GM12891 (cell line): ENCODE data around the gene TSHZ2.

Experiments
- DNase-seq: peaks from one replicate; pipeline ENCODE4 v3.0.0; 2011; ENCODE audit warnings: low spot score; ENCODE audit not compliant: insufficient read length
- FAIRE-seq: peaks from 2 replicates; lab custom pipeline; 2011; peaks lifted over from hg19 to GRCh38; lab: Jason Lieb, UNC
- PAX5 ChIP-seq: IDR thresholded peaks from 2 replicates; pipeline ENCODE4 v1.6.1; 2011; ENCODE audit warnings: low read length, moderate library complexity, mild to moderate bottlenecking; ENCODE audit not compliant: insufficient read depth, severe bottlenecking
- POLR2A ChIP-seq: IDR thresholded peaks from 2 replicates; pipeline ENCODE4 v1.6.1; 2011; ENCODE audit warnings: low read depth, low read length, control low read depth
- POLR2AphosphoS5 ChIP-seq: IDR thresholded peaks from 2 replicates; pipeline ENCODE4 v1.6.1; 2011; ENCODE audit warnings: low read depth, low read length, control low read depth
- POU2F2 ChIP-seq: IDR thresholded peaks from 2 replicates; pipeline ENCODE4 v1.6.1; 2011; ENCODE audit warnings: low read depth, mild to moderate bottlenecking, control low read depth, low read length, moderate library complexity
- SPI1 ChIP-seq: IDR thresholded peaks from 2 replicates; pipeline ENCODE4 v1.6.1; 2011; ENCODE audit warnings: low read depth, low read length, control low read depth
- TAF1 ChIP-seq: IDR thresholded peaks from 2 replicates; pipeline ENCODE4 v1.6.1; 2011; ENCODE audit warnings: low read depth, low read length, control low read depth

TSHZ2 gene

GRCh38 chr20:53201588-53201987 lies 229.4 kb downstream of the TSHZ2 start:
- TF ChIP-seq POU2F2 (no peak), POLR2A (no peak), PAX5 (no peak), SPI1 (no peak), TAF1 (no peak), POLR2AphosphoS5 (no peak)
- no peak for FAIRE-seq
- DNase-seq = no peak

GRCh38 chr20:53202777-53203176 lies 230.6 kb downstream of the TSHZ2 start:
- FAIRE-seq (no peak), DNase-seq (no peak)
- TF ChIP-seq SPI1 = no peak
- no peak for TF ChIP-seq POU2F2
- TF ChIP-seq POLR2AphosphoS5 = no peak
- no peak for TF ChIP-seq TAF1
- no peak for TF ChIP-seq POLR2A
- TF ChIP-seq PAX5 = no peak

- no peak for TF ChIP-seq POU2F2
- TF ChIP-seq POLR2AphosphoS5 = no peak
- no peak for TF ChIP-seq POLR2A
- no peak for TF ChIP-seq TAF1
- no peak for TF ChIP-seq SPI1
- TF ChIP-seq PAX5 = no peak
- no peak for FAIRE-seq
- DNase-seq = no peak
Observed at GRCh38 chr20:53205046-53205445, 232.9 kb downstream of the TSHZ2 start.

DNA sequence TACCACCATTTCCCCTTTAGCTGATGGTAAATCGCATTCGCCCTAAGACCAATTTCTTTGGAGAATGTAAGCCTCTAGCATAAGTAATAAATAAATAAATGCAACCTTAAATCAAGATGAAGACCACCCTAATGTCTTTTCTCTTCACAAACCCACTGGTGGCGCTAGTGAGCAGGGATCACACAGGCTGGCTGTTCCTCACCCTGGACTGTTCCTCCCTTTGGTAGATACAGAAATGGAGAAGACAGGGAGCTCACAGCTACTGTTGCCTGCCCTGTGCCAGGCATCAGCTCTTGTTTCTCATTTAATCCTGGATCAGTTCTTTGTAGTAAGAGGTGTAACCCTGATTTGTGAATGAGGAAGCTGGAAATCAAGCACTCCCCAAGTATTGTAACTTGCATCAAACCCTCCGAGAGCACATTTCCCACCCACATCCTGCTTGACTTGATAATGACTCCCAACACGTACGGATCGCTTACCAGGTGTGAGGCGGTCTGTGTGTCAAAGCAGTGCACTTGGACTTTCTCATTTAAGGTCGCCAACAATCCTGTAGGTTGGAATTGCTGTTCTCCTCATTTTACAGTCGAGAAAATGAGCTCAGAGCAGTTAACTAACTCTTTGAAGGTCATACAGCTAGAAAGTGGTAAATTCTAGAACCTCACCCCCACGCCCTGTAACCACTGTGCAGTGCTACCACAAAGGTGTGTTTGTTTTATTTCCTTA lies 236.1 kb downstream of the TSHZ2 start:
- FAIRE-seq (no peak), DNase-seq (no peak)
- TF ChIP-seq PAX5 = no peak
- TF ChIP-seq SPI1 = no peak
- TF ChIP-seq POLR2AphosphoS5 = no peak
- TF ChIP-seq POLR2A = no peak
- no peak for TF ChIP-seq TAF1

GRCh38 chr20:53210041-53210440 lies 237.9 kb downstream of the TSHZ2 start:
- DNase-seq (no peak), FAIRE-seq (no peak)
- TF ChIP-seq SPI1 (no peak), POU2F2 (no peak), POLR2AphosphoS5 (no peak), TAF1 (no peak), PAX5 (no peak), POLR2A (no peak)

DNA sequence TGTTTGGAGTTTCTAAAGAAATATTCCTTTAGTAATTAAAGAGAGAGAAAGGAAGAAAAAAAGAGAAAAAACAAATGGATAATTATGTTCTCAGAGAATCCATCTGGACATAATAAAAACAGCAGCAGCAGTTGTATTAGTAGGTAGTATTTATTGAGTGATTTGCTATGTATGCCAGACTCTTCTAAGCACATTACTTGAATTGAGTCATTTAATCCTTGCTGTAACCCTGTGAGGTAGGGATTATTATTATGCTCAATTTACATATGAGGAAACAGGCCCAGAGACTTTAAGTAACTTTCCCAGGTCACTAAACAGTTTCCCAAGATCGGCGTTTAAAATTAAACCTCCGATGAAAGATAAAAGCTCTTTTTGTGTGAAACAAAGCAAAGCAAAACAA lies 238.8 kb downstream of the TSHZ2 start:
- DNase-seq = no peak
- no peak for TF ChIP-seq POLR2AphosphoS5
- no peak for TF ChIP-seq TAF1
- TF ChIP-seq POU2F2 = no peak
- no peak for TF ChIP-seq SPI1
- no peak for TF ChIP-seq PAX5
- TF ChIP-seq POLR2A = no peak
- FAIRE-seq = no peak

GRCh38 chr20:53212018-53212417 lies 239.9 kb downstream of the TSHZ2 start:
- no peak for TF ChIP-seq SPI1
- no peak for TF ChIP-seq POU2F2
- TF ChIP-seq TAF1 = no peak
- no peak for TF ChIP-seq POLR2A
- no peak for TF ChIP-seq PAX5
- no peak for TF ChIP-seq POLR2AphosphoS5
- FAIRE-seq (no peak), DNase-seq (no peak)

DNA sequence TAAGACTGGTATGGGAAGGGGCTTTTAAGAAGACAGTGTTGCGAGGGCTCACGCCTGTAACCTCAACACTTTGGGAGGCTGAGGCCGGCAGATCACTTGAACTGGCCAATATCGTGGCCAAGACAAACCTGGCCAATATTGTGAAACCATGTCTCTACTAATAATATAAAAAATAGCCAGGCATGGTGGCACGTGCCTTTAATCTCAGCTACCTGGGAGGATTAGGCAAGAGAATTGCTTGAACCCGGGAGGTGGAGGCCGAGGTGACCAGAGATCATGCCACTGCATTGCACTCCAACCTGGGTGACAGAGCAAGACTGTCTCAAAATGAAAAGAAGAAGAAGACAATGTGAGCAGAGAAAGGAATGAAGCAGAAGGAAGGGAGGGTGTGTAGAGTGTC lies 242.2 kb downstream of the TSHZ2 start:
- TF ChIP-seq PAX5 (no peak), SPI1 (no peak), POLR2A (no peak), POU2F2 (no peak), POLR2AphosphoS5 (no peak)
- FAIRE-seq = no peak
- no peak for DNase-seq

GRCh38 chr20:53215166-53215565 lies 243.0 kb downstream of the TSHZ2 start:
- DNase-seq = no peak
- TF ChIP-seq SPI1 (no peak), PAX5 (no peak), POLR2AphosphoS5 (no peak), POLR2A (no peak), POU2F2 (no peak), TAF1 (no peak)
- FAIRE-seq = no peak
